22Rv1 (cell line): Measurements from ENCODE around the gene SH2D4B.

Experiments used
- H3K27ac ChIP-seq: fragments of 450-650 bp; 2 replicates; pipeline ENCODE4 v1.5.1; 2017
- CTCF ChIP-seq: fragments of 450-650 bp; IDR thresholded peaks from 2 replicates; pipeline ENCODE4 v1.5.1; 2017; ENCODE audit warnings: mild to moderate bottlenecking
- ZFX ChIP-seq: fragments of 450-650 bp; IDR thresholded peaks from 2 replicates; pipeline ENCODE4 v1.6.1; 2017; ENCODE audit warnings: antibody characterized with exemption, borderline replicate concordance

Gene SH2D4B

GRCh38 chr10:80496555-80497172, 41.0 kb upstream of the SH2D4B start:
- no peak overlapping the region for H3K27ac ChIP-seq
- TF ChIP-seq CTCF (no peak), ZFX (no peak)

GRCh38 chr10:80497187-80498077, 40.3 kb upstream of the SH2D4B start:
- TF ChIP-seq ZFX: no peak
- TF ChIP-seq CTCF: no peak
- no peak overlapping the region for H3K27ac ChIP-seq

GRCh38 chr10:80498078-80498832, 39.4 kb upstream of the SH2D4B start:
- TF ChIP-seq CTCF (no peak), ZFX (no peak)
- H3K27ac ChIP-seq: no peak overlapping the region

GRCh38 chr10:80498833-80499741, 38.6 kb upstream of the SH2D4B start:
- TF ChIP-seq ZFX: no peak
- TF ChIP-seq CTCF: no peak
- H3K27ac ChIP-seq: no peak overlapping the region

GRCh38 chr10:80500572-80501380, 36.9 kb upstream of the SH2D4B start:
- no peak overlapping the region for H3K27ac ChIP-seq
- no peak for TF ChIP-seq CTCF
- no peak for TF ChIP-seq ZFX

GRCh38 chr10:80501381-80501912, 36.3 kb upstream of the SH2D4B start:
- TF ChIP-seq CTCF (no peak), ZFX (no peak)
- no peak overlapping the region for H3K27ac ChIP-seq
